ENCODE measurements around the gene CEMP1. TPM values are rescaled to one million over a fixed set of nuclear protein-coding genes. Genes with fewer than 3 reads are reported as not detected.

The CEMP1 gene
- total RNA-seq, 1 experiment from 2014 or later: 0.84 TPM

- peak; percentile 80 for DNase-seq (ENCODE audit: low spot score)
Measured at GRCh38 chr16:2520097-2520783, 11.0 kb downstream of the CEMP1 start, which contains the start of gene AMDHD2. Gene AMDHD2 (plus strand): TSS chr16:2520371. CDS start chr16:2520459, 88 bp downstream.

GRCh38 chr16:2519711-2520080 is 11.5 kb downstream of the CEMP1 start:
- no peak for DNase-seq (ENCODE audit: low spot score)

GRCh38 chr16:2518823-2519710 is 12.1 kb downstream of the CEMP1 start:
- no peak for DNase-seq (ENCODE audit: low spot score)

GRCh38 chr16:2517954-2518605 is 13.1 kb downstream of the CEMP1 start:
- no peak for DNase-seq (ENCODE audit: low spot score)

- no peak for DNase-seq (ENCODE audit: low spot score)
Measured at GRCh38 chr16:2516391-2517240, 14.6 kb downstream of the CEMP1 start.

- no peak for DNase-seq (ENCODE audit: low spot score)
Measured at GRCh38 chr16:2515180-2515851, 15.9 kb downstream of the CEMP1 start.

- no peak for DNase-seq (ENCODE audit: low spot score)
Measured at GRCh38 chr16:2514333-2515179, 16.7 kb downstream of the CEMP1 start.

GRCh38 chr16:2513405-2514332 is 17.5 kb downstream of the CEMP1 start, which contains the start of gene ATP6V0C:
Gene ATP6V0C (plus strand): TSS chr16:2513952. CDS start chr16:2514104, 152 bp downstream.
- peak; percentile 95 for DNase-seq (ENCODE audit: low spot score)

- no peak for DNase-seq (ENCODE audit: low spot score)
Measured at GRCh38 chr16:2512735-2513404, 18.3 kb downstream of the CEMP1 start.

GRCh38 chr16:2511996-2512734 is 19.0 kb downstream of the CEMP1 start:
- DNase-seq (ENCODE audit: low spot score): no peak

- DNase-seq (ENCODE audit: low spot score): no peak
Measured at GRCh38 chr16:2511128-2511800, 19.9 kb downstream of the CEMP1 start.

GRCh38 chr16:2508722-2509400 is 22.3 kb downstream of the CEMP1 start:
- no peak for DNase-seq (ENCODE audit: low spot score)

- DNase-seq (ENCODE audit: low spot score): no peak
Measured at GRCh38 chr16:2507665-2508064, 23.5 kb downstream of the CEMP1 start.

GRCh38 chr16:2507052-2507659 is 24.1 kb downstream of the CEMP1 start:
- no peak for DNase-seq (ENCODE audit: low spot score)

GRCh38 chr16:2505695-2506094 is 25.5 kb downstream of the CEMP1 start:
- DNase-seq (ENCODE audit: low spot score): no peak
